ENCODE data around the gene ELOVL5.
A peak's percentile ranks its signal among the peaks of the same experiment; 100 is the strongest.

The ELOVL5 gene

DNA sequence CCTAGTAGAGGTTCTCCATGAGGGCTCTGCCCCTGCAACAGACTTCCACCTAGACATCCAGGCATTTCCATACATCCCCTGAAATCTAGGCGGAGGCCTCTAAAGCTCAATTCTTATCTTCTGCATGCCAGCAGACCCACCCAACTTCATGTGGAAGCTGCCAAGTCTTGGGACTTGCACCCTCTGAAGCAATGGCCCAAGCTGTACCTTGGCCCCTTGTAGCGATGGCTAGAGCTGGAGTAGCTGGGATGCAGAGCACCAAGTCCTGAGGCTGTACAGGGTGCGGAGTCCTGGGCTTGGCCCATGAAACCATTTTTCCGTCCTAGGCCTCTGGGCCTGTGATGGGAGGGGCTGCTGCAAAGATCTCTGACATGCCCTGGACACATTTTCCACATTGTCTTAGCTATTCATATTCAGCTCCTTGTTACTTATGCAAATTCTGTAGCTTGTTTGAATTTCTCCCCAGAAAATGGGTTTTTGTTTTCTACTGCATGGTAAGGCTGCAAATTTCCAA, 17.4 kb upstream of the ELOVL5 start:
- no peaks in the 10 kb centered on the region for H3K27me3 ChIP-seq
- DNase-seq, result no peak
- no peak overlapping the region for H3K27ac ChIP-seq
- no peaks in the 10 kb centered on the region for H3K36me3 ChIP-seq
- intact Hi-C loops (cut with DNase I; ENCODE audit: low total_unique reads), result no loop called here
- H3K4me3 ChIP-seq, result no peak overlapping the region
- TF ChIP-seq, protein P1, sequence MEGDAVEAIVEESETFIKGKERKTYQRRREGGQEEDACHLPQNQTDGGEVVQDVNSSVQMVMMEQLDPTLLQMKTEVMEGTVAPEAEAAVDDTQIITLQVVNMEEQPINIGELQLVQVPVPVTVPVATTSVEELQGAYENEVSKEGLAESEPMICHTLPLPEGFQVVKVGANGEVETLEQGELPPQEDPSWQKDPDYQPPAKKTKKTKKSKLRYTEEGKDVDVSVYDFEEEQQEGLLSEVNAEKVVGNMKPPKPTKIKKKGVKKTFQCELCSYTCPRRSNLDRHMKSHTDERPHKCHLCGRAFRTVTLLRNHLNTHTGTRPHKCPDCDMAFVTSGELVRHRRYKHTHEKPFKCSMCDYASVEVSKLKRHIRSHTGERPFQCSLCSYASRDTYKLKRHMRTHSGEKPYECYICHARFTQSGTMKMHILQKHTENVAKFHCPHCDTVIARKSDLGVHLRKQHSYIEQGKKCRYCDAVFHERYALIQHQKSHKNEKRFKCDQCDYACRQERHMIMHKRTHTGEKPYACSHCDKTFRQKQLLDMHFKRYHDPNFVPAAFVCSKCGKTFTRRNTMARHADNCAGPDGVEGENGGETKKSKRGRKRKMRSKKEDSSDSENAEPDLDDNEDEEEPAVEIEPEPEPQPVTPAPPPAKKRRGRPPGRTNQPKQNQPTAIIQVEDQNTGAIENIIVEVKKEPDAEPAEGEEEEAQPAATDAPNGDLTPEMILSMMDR (IDR thresholded peaks at IDR 0.05), result no peak
- H3K9me3 ChIP-seq, result no peaks in the 10 kb centered on the region
- no peaks in the 10 kb centered on the region for H3K4me1 ChIP-seq

DNA sequence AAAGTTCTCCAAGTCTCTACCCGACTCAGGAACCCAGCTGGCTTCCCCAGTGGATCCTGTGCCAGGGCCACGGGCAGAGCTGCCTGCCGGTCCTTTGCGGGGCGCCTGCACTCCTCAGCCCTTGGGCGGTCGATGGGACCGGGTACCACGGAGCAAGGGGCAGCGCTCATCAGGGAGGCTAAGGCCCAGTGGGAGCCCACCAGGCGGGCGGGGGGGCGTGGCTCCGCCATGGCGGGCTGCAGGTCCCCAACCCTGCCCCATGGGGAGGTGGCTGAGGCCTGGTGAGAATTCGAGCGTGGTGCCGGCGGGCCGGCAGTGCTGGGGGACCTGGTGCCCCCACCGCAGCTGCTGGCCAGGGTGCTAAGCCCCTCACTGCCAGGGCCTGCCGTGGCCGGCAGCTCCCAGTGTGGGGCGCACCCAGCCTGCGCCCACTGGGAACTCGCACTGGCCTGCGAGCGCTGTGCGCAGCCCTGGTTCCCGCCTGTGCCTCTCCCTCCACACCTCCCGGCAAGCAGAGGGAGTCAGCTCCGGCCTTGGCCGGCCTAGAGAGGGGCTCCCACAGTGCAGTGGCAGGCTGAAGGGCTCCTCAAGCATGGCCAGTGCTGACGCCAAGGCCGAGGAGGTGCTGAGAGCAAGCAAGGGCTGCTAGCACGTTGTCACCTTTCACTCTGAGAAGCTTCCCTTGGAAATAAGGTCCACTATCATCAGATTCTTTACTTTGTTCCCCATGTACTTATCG, 14.8 kb upstream of the ELOVL5 start:
- no peaks in the 10 kb centered on the region for H3K36me3 ChIP-seq
- intact Hi-C loops (cut with DNase I; ENCODE audit: low total_unique reads), result no loop called here
- TF ChIP-seq, protein P1 (IDR thresholded peaks at IDR 0.05), result no peak

DNA sequence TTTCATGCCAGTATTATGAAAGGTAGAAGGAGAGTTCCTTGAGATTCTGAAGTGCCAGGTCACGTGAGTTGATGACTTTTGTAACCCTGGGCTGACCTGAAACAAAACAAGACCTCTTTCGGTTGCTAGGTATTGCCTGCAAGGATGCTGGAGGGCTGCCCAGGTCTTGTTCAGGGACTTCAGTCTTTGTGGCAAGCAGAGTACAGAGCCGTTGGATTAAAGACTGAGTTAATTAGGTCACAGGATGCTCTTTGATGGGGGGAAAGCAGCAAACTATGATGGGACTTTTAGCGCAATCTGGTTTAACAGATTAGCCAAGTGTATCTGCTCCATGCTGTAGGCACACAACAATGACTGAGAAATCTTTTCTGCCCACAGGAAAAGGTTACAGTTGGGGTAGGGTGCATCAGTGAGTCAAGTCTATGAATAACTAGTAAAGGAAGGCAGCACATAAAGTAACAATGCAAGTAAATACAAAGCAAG, 12.8 kb upstream of the ELOVL5 start:
- no peak overlapping the region for H3K4me3 ChIP-seq
- intact Hi-C loops (cut with DNase I; ENCODE audit: low total_unique reads), result no loop called here

More for the DNA sequence above, 14.8 kb upstream of the ELOVL5 start:
- Histone ChIP-seq H3K9me3 (no peaks in the 10 kb centered on the region), H3K27ac (no peak overlapping the region), H3K4me3 (no peak overlapping the region), H3K4me1 (peaks cover 0 to 9% (median 3%) of the 10 kb centered on the region in 4 donors), H3K27me3 (no peaks in the 10 kb centered on the region)
- DNase-seq, result peak in 1 of 2 donors; percentile 62

DNA sequence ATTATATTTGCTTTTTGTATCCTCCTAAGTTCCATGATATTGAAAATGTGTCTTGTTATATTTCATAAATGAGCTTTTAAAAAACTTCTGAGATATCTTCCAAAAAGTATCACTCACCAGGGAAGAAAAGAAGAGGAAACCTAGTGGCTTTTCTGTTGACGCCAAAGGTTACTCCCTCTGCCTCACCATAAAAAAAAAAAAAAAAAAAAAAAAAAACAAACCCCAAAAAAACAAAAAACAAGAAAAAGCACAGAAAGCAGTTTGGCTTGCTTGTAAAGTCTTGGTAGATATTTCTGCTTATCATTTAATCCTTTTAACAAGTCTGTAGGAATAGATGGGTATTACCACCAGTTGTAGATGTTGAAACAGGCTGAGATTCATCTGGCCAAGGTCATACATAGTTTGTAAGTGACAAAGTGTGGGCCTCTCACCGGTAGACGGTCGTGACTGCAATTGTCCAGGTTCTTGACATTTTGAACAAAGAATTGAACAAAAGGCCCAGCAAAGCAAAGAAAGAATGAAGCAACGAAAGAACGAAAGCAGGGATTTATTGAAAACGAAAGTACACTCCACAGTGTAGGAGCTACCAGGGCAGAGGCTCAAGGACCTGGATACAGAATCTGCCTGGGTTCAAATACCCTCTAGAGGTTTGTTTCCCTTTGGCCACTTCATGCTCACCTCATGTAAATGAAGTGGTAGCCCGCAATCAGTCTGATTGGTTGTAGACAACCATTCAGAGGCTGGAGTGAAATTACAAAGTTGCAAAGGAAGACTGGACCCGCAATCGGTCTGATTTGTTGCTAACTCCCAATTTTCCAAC, 11.6 kb upstream of the ELOVL5 start:
- Histone ChIP-seq H3K4me1 (peaks cover 0 to 11% (median 4%) of the 10 kb centered on the region in 4 donors), H3K36me3 (no peaks in the 10 kb centered on the region), H3K27ac (peak overlapping the region; percentile 92 to 97), H3K9me3 (no peaks in the 10 kb centered on the region), H3K27me3 (no peaks in the 10 kb centered on the region), H3K4me3 (peak overlapping the region; percentile 61 to 82)
- intact Hi-C loops (cut with DNase I; ENCODE audit: low total_unique reads), result no loop called here
- TF ChIP-seq, protein P1 (IDR thresholded peaks at IDR 0.05), result no peak
- no peak for DNase-seq

More for the DNA sequence above, 12.8 kb upstream of the ELOVL5 start:
- Histone ChIP-seq H3K36me3 (no peaks in the 10 kb centered on the region), H3K27ac (no peak overlapping the region), H3K9me3 (no peaks in the 10 kb centered on the region), H3K4me1 (peaks cover 0 to 11% (median 4%) of the 10 kb centered on the region in 4 donors), H3K27me3 (no peaks in the 10 kb centered on the region)
- DNase-seq, result no peak
- TF ChIP-seq, protein P1 (IDR thresholded peaks at IDR 0.05), result no peak

DNA sequence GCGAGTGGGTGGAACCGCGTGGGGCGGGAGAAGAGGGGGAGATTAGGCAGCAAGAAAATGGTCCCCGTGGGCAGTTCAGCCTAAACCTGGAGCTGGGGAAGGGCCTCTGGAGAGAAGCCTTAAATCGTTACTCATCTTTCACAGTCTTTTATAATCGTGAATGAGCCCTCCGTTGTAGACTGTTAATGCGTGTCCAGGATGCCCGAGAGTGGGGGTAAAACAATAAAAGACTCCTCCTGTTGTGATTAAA, 11.0 kb upstream of the ELOVL5 start:
- Histone ChIP-seq H3K9me3 (no peaks in the 10 kb centered on the region), H3K4me1 (peaks cover 0 to 11% (median 4%) of the 10 kb centered on the region in 4 donors), H3K27ac (peak overlapping the region; percentile 92 to 97), H3K36me3 (no peaks in the 10 kb centered on the region), H3K4me3 (peak overlapping the region; percentile 61 to 82), H3K27me3 (no peaks in the 10 kb centered on the region)
- no peak for DNase-seq
- TF ChIP-seq, protein P1 (IDR thresholded peaks at IDR 0.05), result no peak
- intact Hi-C loops (cut with DNase I; ENCODE audit: low total_unique reads), result no loop called here

All from tibial artery (tissue), 4 donors.